OCI-M1 (cell line): ENCODE data around the gene TMEM119.
"Not testable (repeated sequence)": the region's sequence is repeated elsewhere in the genome, so short reads cannot be mapped to it uniquely, and the experiment has no call there.

ENCODE experiments used
- DNase-seq: peaks from one replicate; lab custom pipeline; 2025; lab: John Stamatoyannopoulos, UW

TMEM119 gene

GRCh38 chr12:108565146-108565545 lies 32.7 kb downstream of the TMEM119 start:
- no peak for DNase-seq

GRCh38 chr12:108564724-108565123 lies 33.2 kb downstream of the TMEM119 start:
- DNase-seq: peak; percentile 87

- no peak for DNase-seq
Measured at GRCh38 chr12:108563804-108564151, 34.1 kb downstream of the TMEM119 start.

GRCh38 chr12:108563136-108563803 lies 34.6 kb downstream of the TMEM119 start:
- DNase-seq: peak; percentile 95

GRCh38 chr12:108562348-108563135 lies 35.3 kb downstream of the TMEM119 start, which contains the start of gene ISCU:
Gene ISCU (plus strand): TSS chr12:108562596. CDS start chr12:108562623, 27 bp downstream.
- peak; percentile 98 for DNase-seq

GRCh38 chr12:108561852-108562347 lies 36.0 kb downstream of the TMEM119 start:
- DNase-seq: peak; percentile 79

GRCh38 chr12:108560752-108561719 lies 36.8 kb downstream of the TMEM119 start, which contains the start of gene SART3:
Gene SART3 (minus strand): TSS chr12:108561173. CDS start chr12:108561154, 19 bp downstream.
- peak; percentile 95 for DNase-seq

GRCh38 chr12:108560321-108560721 lies 37.6 kb downstream of the TMEM119 start:
- peak; percentile 69 for DNase-seq

GRCh38 chr12:108559748-108560147 lies 38.1 kb downstream of the TMEM119 start:
- DNase-seq: peak; percentile 41

- DNase-seq: no peak
Measured at GRCh38 chr12:108559007-108559655, 38.8 kb downstream of the TMEM119 start.

GRCh38 chr12:108555383-108555782 lies 42.5 kb downstream of the TMEM119 start:
- DNase-seq: not testable (repeated sequence)

GRCh38 chr12:108553799-108554198 lies 44.1 kb downstream of the TMEM119 start:
- DNase-seq: no peak

- no peak for DNase-seq
Measured at GRCh38 chr12:108551535-108551934, 46.3 kb downstream of the TMEM119 start.

- DNase-seq: no peak
Measured at GRCh38 chr12:108548954-108549521, 48.8 kb downstream of the TMEM119 start.

- no peak for DNase-seq
Measured at GRCh38 chr12:108547686-108548085, 50.2 kb downstream of the TMEM119 start.

GRCh38 chr12:108543652-108544051 lies 54.2 kb downstream of the TMEM119 start:
- DNase-seq: no peak

- DNase-seq: no peak
Measured at GRCh38 chr12:108542320-108542719, 55.6 kb downstream of the TMEM119 start.
